Subcutaneous adipose tissue (tissue), 4 donors: ENCODE results near the gene ZNF286A. TPM values are rescaled to one million over a fixed set of nuclear protein-coding genes. Genes with fewer than 3 reads are reported as not detected.

Experiments used
- CTCF ChIP-seq: fragments of 450-650 bp; IDR thresholded peaks from one replicate; pipeline ENCODE4 v1.5.1; 2016; ENCODE audit warnings: low read depth, mild to moderate bottlenecking, control low read depth, antibody characterized with exemption, moderate library complexity
- total RNA-seq, 4 donors: library from RNA; depleted of rRNA; stranded (reverse); fragments of >200 nt; gene quantifications; one replicate each; pipeline ENCODE4 v1.1.0, GENCODE V29; 2016

ZNF286A gene
- total RNA-seq, 4 donors from 2014 or later, result 6.4 to 16.0 (median 12.2) TPM

- no peak for TF ChIP-seq CTCF
Observed at GRCh38 chr17:15657868-15658267, 41.7 kb upstream of the ZNF286A start.

- TF ChIP-seq CTCF, result no peak
Observed at GRCh38 chr17:15658296-15658695, 41.3 kb upstream of the ZNF286A start.

GRCh38 chr17:15659236-15659635 lies 40.3 kb upstream of the ZNF286A start:
- TF ChIP-seq CTCF, result no peak

GRCh38 chr17:15659663-15660062 lies 39.9 kb upstream of the ZNF286A start:
- no peak for TF ChIP-seq CTCF

- no peak for TF ChIP-seq CTCF
Observed at GRCh38 chr17:15660077-15660476, 39.5 kb upstream of the ZNF286A start.

GRCh38 chr17:15662681-15663080 lies 36.9 kb upstream of the ZNF286A start:
- no peak for TF ChIP-seq CTCF

- no peak for TF ChIP-seq CTCF
Observed at GRCh38 chr17:15663176-15663575, 36.4 kb upstream of the ZNF286A start.

GRCh38 chr17:15663691-15664090 lies 35.9 kb upstream of the ZNF286A start:
- TF ChIP-seq CTCF, result no peak
